ENCODE measurements around the gene CMTM5.

CMTM5 gene

DNA sequence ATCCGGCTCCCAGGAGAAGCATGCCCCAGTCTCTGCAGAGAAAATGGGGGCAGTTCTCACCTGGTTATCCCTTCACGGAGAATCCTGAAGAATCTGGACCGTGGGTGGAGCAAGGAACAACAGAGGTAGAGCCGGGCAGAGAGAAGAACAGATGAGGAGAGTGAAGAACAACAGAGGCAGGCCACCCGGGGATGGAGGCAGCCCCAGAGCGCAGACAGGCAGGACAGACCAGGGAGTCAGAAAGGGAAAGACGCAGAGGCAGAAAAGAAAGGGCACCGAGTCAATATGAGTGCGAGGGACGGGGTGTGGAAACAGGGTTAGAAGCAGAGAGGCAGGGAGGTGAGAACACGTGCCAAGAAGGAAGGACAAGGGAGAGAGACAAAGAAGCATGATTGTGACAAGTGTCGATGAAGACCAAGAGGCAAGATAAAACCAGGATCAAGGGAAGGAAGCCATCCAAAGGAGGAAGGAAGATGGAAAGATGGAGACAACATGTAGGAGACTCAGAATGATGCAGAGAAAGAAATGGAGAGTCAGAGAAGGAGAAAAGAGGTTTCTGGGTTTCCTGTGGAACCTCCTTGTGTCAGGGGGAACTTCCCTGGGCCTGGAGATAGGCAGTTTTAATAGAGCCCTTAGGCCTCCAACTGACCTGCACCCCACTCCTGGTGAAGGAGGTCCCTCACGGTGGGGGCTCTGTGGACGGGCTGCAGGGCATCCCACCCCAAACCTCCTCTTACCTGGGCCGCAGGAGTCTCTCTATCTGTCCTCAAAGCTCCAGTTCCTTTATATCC, 30.9 kb downstream of the CMTM5 start, which contains the start of gene MYH6:
TSS of gene MYH6 (minus strand) at position 758 of the 791 bp plus-strand sequence. CDS start 1,050 bp downstream, outside the sequence.
- no peak for TF ChIP-seq GLIS3 (CRISPR knock-in tag; IDR thresholded peaks at IDR 0.05)
- no peak for TF ChIP-seq PPARA (CRISPR knock-in tag; IDR thresholded peaks at IDR 0.05; ENCODE audit: borderline replicate concordance)
- TF ChIP-seq OSR1 (CRISPR knock-in tag; IDR thresholded peaks at IDR 0.05), result no peak
- no peak for TF ChIP-seq RARB (CRISPR knock-in tag; IDR thresholded peaks at IDR 0.05)
- no peak for TF ChIP-seq ARNTL (CRISPR knock-in tag; IDR thresholded peaks at IDR 0.05; ENCODE audit: borderline replicate concordance, low read depth)
- TF ChIP-seq SNAI2 (CRISPR knock-in tag; IDR thresholded peaks at IDR 0.05), result no peak
- no peak for TF ChIP-seq ZNF70 (CRISPR knock-in tag; IDR thresholded peaks at IDR 0.05)
- no peak for TF ChIP-seq ZC3H10 (CRISPR knock-in tag; IDR thresholded peaks at IDR 0.05)
- no peak for TF ChIP-seq ESRRG (CRISPR knock-in tag; IDR thresholded peaks at IDR 0.05)
- no peak for ATAC-seq

DNA sequence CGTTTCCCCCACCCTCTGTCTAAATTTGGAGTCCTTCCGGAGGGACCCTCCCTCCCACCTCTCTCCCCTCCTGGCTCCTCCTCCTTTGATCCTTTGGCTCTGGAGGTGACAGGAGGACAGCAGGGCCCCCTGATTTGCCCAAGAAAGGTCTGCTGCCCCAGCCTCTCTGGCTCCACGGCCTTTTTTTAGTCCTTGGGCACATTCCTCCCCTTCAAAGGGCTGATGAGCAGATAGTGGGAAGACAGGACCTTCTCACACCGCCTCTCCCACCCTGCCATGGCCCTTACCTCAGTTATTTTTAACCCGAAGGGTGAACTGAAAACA, 31.4 kb downstream of the CMTM5 start:
- no peak for ATAC-seq
- TF ChIP-seq TOX (CRISPR knock-in tag; IDR thresholded peaks at IDR 0.05; ENCODE audit: borderline replicate concordance) (no peak), ZNF70 (CRISPR knock-in tag; IDR thresholded peaks at IDR 0.05) (no peak), CSDC2 (CRISPR knock-in tag; IDR thresholded peaks at IDR 0.05) (no peak), SNAI2 (CRISPR knock-in tag; IDR thresholded peaks at IDR 0.05) (no peak), OSR1 (CRISPR knock-in tag; IDR thresholded peaks at IDR 0.05) (no peak), ZFP30 (CRISPR knock-in tag; IDR thresholded peaks at IDR 0.05) (no peak), ISL1 (CRISPR knock-in tag; IDR thresholded peaks at IDR 0.05) (no peak)
- TF ChIP-seq, protein P1, sequence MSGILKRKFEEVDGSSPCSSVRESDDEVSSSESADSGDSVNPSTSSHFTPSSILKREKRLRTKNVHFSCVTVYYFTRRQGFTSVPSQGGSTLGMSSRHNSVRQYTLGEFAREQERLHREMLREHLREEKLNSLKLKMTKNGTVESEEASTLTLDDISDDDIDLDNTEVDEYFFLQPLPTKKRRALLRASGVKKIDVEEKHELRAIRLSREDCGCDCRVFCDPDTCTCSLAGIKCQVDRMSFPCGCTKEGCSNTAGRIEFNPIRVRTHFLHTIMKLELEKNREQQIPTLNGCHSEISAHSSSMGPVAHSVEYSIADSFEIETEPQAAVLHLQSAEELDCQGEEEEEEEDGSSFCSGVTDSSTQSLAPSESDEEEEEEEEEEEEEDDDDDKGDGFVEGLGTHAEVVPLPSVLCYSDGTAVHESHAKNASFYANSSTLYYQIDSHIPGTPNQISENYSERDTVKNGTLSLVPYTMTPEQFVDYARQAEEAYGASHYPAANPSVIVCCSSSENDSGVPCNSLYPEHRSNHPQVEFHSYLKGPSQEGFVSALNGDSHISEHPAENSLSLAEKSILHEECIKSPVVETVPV (CRISPR knock-in tag; IDR thresholded peaks at IDR 0.05), result no peak

DNA sequence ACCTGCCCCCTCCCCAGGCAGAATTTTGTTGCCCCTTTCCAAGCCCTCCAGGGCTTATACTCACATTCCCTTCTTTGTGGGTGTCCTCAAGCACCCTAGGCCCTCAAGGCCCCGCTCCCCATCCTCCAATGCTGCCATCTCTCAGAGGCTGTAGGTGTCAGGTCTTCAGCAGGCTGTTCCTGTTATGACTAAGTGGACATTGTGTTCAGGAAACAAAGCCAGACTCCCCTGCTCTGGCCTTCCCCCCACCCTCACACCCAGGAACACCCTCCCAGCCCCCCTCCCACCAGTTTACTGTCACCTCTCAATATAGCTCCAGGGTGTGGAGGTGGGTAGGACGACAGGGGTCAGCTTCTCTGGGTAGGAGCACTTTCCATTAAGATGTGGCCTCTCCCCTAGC, 32.6 kb downstream of the CMTM5 start:
- TF ChIP-seq ESRRG (CRISPR knock-in tag; IDR thresholded peaks at IDR 0.05) (no peak), PPARA (CRISPR knock-in tag; IDR thresholded peaks at IDR 0.05; ENCODE audit: borderline replicate concordance) (no peak), ARNTL (CRISPR knock-in tag; IDR thresholded peaks at IDR 0.05; ENCODE audit: borderline replicate concordance, low read depth) (no peak), SNAI2 (CRISPR knock-in tag; IDR thresholded peaks at IDR 0.05) (no peak)
- TF ChIP-seq, protein P2, sequence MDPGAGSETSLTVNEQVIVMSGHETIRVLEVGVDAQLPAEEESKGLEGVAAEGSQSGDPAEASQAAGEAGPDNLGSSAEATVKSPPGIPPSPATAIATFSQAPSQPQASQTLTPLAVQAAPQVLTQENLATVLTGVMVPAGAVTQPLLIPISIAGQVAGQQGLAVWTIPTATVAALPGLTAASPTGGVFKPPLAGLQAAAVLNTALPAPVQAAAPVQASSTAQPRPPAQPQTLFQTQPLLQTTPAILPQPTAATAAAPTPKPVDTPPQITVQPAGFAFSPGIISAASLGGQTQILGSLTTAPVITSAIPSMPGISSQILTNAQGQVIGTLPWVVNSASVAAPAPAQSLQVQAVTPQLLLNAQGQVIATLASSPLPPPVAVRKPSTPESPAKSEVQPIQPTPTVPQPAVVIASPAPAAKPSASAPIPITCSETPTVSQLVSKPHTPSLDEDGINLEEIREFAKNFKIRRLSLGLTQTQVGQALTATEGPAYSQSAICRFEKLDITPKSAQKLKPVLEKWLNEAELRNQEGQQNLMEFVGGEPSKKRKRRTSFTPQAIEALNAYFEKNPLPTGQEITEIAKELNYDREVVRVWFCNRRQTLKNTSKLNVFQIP (CRISPR knock-in tag; IDR thresholded peaks at IDR 0.05; ENCODE audit: borderline replicate concordance, low read depth), result no peak
- ATAC-seq, result no peak

DNA sequence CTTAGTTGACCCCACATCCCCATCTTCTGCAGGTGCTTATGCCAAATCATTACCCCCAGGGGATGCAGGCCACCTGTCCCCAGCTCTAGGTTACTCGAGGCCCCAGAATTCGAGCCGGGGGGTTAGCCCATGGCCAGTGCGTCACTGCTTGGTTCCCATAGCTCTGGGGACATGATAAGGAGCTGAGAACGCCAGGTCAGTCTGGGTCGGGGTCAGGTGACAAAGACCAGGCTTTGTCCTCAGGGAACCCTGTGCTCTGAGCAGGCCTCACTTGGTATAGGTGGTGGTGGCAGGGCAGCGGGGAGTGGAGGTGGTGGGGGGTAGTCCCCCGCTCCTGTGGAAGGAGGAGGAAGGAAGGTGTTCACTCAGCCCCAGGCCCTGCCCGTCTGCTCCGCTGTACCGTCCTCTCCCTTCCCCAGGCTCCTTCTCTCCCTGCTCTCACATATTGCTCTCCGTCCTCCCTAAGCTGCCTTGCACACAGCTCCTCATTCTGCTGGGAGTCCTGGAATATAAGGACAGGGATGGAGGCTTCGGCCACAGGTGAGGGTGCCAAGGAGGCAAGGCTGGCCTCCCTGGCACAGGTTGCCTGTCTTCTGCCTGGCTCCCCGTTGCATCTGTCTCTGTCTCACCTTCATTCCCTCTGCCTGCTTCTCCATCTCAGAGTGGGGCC, 33.3 kb downstream of the CMTM5 start:
- no peak for ATAC-seq
- TF ChIP-seq, protein P3, sequence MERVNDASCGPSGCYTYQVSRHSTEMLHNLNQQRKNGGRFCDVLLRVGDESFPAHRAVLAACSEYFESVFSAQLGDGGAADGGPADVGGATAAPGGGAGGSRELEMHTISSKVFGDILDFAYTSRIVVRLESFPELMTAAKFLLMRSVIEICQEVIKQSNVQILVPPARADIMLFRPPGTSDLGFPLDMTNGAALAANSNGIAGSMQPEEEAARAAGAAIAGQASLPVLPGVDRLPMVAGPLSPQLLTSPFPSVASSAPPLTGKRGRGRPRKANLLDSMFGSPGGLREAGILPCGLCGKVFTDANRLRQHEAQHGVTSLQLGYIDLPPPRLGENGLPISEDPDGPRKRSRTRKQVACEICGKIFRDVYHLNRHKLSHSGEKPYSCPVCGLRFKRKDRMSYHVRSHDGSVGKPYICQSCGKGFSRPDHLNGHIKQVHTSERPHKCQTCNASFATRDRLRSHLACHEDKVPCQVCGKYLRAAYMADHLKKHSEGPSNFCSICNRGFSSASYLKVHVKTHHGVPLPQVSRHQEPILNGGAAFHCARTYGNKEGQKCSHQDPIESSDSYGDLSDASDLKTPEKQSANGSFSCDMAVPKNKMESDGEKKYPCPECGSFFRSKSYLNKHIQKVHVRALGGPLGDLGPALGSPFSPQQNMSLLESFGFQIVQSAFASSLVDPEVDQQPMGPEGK (CRISPR knock-in tag; IDR thresholded peaks at IDR 0.05; ENCODE audit: borderline replicate concordance), result no peak
- no peak for TF ChIP-seq ISL1 (CRISPR knock-in tag; IDR thresholded peaks at IDR 0.05)
- no peak for TF ChIP-seq ZNF565 (CRISPR knock-in tag; conservative IDR thresholded peaks at IDR 0.05; ENCODE audit: low read depth)
- no peak for TF ChIP-seq CSDC2 (CRISPR knock-in tag; IDR thresholded peaks at IDR 0.05)
- TF ChIP-seq OSR1 (CRISPR knock-in tag; IDR thresholded peaks at IDR 0.05), result no peak
- TF ChIP-seq ZC3H10 (CRISPR knock-in tag; IDR thresholded peaks at IDR 0.05), result no peak
- no peak for TF ChIP-seq RARB (CRISPR knock-in tag; IDR thresholded peaks at IDR 0.05)
- TF ChIP-seq, protein P4, sequence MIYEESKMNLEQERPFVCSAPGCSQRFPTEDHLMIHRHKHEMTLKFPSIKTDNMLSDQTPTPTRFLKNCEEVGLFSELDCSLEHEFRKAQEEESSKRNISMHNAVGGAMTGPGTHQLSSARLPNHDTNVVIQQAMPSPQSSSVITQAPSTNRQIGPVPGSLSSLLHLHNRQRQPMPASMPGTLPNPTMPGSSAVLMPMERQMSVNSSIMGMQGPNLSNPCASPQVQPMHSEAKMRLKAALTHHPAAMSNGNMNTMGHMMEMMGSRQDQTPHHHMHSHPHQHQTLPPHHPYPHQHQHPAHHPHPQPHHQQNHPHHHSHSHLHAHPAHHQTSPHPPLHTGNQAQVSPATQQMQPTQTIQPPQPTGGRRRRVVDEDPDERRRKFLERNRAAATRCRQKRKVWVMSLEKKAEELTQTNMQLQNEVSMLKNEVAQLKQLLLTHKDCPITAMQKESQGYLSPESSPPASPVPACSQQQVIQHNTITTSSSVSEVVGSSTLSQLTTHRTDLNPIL (CRISPR knock-in tag; IDR thresholded peaks at IDR 0.05; ENCODE audit: low read depth), result no peak
- no peak for TF ChIP-seq TCF4 (CRISPR knock-in tag; IDR thresholded peaks at IDR 0.05; ENCODE audit: borderline replicate concordance)
- no peak for TF ChIP-seq BACH2 (CRISPR knock-in tag; IDR thresholded peaks at IDR 0.05; ENCODE audit: borderline replicate concordance)
- TF ChIP-seq SNAI2 (CRISPR knock-in tag; IDR thresholded peaks at IDR 0.05), result no peak
- no peak for TF ChIP-seq TOX (CRISPR knock-in tag; IDR thresholded peaks at IDR 0.05; ENCODE audit: borderline replicate concordance)
- TF ChIP-seq, protein P5, sequence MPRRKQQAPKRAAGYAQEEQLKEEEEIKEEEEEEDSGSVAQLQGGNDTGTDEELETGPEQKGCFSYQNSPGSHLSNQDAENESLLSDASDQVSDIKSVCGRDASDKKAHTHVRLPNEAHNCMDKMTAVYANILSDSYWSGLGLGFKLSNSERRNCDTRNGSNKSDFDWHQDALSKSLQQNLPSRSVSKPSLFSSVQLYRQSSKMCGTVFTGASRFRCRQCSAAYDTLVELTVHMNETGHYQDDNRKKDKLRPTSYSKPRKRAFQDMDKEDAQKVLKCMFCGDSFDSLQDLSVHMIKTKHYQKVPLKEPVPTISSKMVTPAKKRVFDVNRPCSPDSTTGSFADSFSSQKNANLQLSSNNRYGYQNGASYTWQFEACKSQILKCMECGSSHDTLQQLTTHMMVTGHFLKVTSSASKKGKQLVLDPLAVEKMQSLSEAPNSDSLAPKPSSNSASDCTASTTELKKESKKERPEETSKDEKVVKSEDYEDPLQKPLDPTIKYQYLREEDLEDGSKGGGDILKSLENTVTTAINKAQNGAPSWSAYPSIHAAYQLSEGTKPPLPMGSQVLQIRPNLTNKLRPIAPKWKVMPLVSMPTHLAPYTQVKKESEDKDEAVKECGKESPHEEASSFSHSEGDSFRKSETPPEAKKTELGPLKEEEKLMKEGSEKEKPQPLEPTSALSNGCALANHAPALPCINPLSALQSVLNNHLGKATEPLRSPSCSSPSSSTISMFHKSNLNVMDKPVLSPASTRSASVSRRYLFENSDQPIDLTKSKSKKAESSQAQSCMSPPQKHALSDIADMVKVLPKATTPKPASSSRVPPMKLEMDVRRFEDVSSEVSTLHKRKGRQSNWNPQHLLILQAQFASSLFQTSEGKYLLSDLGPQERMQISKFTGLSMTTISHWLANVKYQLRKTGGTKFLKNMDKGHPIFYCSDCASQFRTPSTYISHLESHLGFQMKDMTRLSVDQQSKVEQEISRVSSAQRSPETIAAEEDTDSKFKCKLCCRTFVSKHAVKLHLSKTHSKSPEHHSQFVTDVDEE (CRISPR knock-in tag; IDR thresholded peaks at IDR 0.05), result no peak
